ENCODE data around the gene HK1. TPM values are rescaled to one million over a fixed set of nuclear protein-coding genes. Genes with fewer than 3 reads are reported as not detected.

The HK1 gene
- total and polyA plus RNA-seq, 11 donors: 83.0 to 310 (median 227) TPM

DNA sequence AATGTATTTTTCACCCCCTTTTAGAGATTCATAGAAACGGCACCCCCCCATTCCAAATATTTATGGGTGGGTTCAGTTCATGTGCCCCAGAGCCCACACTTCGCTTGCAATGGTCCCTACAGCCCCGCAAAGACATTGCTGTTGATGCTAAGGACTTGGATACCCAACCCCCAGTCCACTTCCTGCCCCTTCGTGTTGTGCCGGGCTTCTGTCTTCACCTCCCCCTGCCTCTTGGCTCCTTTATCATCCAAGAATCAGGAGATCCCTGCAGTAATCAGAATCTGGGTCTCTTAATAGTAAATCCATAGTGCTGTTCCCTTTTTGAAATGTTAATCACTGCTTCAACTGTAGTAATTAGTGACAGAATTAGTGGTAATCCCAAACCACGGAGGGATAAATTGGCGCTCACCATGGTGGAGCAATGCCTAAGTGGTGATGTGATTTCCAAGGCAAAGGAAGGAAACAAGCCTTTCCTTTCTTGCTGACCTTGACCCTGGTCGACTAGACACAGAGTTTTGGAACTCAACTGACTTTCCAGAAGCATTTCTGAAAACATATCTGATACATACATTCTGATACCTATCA, 67.7 kb downstream of the HK1 start:
- Histone ChIP-seq H3K4me1 (peaks cover 14 to 73% (median 50%) of the 10 kb centered on the region in 12 donors), H3K27ac (peak overlapping the region in 10 of 12 donors; percentile 12 to 84 (median 46)), H3K36me3 (peaks cover 0 to 42% (median 22%) of the 10 kb centered on the region in 9 donors), H3K27me3 (no peaks in the 10 kb centered on the region), H3K9me3 (no peaks in the 10 kb centered on the region), H3K4me3 (no peak overlapping the region)
- DNase-seq (no peak), ATAC-seq (peak in 1 of 4 donors; percentile 35)
- intact Hi-C loops (cut with DNase I): no loop called here
- WGBS, 4 donors: 39 to 52% (median 48%) methylated on average over 8 of the region's 8 CpGs
- no peak for TF ChIP-seq POLR2A (IDR thresholded peaks at IDR 0.05)
- TF ChIP-seq, protein P1, sequence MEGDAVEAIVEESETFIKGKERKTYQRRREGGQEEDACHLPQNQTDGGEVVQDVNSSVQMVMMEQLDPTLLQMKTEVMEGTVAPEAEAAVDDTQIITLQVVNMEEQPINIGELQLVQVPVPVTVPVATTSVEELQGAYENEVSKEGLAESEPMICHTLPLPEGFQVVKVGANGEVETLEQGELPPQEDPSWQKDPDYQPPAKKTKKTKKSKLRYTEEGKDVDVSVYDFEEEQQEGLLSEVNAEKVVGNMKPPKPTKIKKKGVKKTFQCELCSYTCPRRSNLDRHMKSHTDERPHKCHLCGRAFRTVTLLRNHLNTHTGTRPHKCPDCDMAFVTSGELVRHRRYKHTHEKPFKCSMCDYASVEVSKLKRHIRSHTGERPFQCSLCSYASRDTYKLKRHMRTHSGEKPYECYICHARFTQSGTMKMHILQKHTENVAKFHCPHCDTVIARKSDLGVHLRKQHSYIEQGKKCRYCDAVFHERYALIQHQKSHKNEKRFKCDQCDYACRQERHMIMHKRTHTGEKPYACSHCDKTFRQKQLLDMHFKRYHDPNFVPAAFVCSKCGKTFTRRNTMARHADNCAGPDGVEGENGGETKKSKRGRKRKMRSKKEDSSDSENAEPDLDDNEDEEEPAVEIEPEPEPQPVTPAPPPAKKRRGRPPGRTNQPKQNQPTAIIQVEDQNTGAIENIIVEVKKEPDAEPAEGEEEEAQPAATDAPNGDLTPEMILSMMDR (IDR thresholded peaks at IDR 0.05): no peak

DNA sequence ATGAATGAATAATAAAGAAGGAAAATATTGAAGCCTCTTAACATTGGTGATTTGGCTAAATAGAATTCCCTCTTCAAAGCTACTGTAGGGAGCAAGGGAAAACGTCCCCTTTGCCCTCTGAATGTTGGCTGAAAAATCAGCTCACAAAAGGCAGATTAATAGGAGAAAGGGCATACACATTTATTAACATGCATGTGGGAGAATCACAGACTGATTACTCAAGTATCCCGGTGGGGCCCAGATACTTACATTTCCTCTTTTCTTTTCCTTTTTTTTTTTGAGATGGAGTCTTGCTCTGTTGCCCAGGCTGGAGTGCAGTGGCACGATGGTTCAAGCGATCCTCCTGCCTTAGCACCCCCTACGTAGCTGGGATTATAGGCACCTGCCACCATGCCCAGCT, 68.5 kb downstream of the HK1 start:
- no peak for ATAC-seq
- Histone ChIP-seq H3K4me3 (no peak overlapping the region), H3K9me3 (no peaks in the 10 kb centered on the region), H3K27ac (peak overlapping the region in 6 of 12 donors; percentile 12 to 84 (median 54)), H3K36me3 (peaks cover 0 to 42% (median 22%) of the 10 kb centered on the region in 9 donors), H3K27me3 (no peaks in the 10 kb centered on the region), H3K4me1 (peaks cover 14 to 67% (median 46%) of the 10 kb centered on the region in 12 donors)
- TF ChIP-seq, protein P1 (IDR thresholded peaks at IDR 0.05): no peak
- no peak for TF ChIP-seq POLR2A (IDR thresholded peaks at IDR 0.05)
- intact Hi-C loops (cut with DNase I): no loop called here
- DNase-seq: no peak
- 74 to 84% (median 75%) methylated on average over 5 of the region's 5 CpGs for WGBS, 4 donors

DNA sequence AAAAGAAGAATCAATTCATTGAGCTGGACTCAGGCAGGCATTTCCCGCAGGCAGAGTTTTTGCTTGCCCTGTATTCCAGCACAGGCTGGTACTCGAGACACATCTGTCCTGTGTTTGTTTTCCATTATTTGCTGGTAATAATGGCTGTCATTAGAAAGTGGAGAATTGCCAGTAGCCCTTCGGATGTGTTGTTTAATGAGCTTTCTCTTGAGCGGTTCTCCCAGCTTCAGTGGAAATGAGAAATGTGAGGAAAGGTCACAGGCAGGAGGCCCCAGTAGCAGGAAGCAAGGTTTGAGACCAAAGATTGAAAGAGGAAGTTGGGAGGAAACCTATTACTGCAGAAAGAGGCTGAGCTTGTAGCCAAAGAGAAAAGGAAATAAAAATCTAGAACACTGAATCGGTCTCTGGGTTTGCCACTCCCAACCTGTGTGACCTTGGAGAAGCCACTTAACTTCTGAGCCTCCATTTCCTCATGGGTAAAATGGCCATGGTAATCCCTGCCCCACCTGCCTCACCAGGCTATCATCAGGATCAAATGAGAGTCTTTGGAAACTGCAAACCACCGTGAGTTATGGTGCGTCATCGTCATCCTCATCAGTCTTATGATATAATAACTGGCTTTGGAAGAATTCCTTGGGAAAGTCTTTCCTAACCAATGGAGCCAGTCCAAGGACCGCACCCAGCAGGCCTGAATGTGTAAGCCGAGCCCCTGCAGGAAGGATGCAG, 70.7 kb downstream of the HK1 start:
- Histone ChIP-seq H3K9me3 (no peaks in the 10 kb centered on the region), H3K4me3 (no peak overlapping the region), H3K27me3 (no peaks in the 10 kb centered on the region), H3K4me1 (peaks cover 14 to 78% (median 44%) of the 10 kb centered on the region in 12 donors), H3K36me3 (peaks cover 0 to 39% (median 17%) of the 10 kb centered on the region in 9 donors), H3K27ac (peak overlapping the region in 8 of 12 donors; percentile 13 to 84 (median 40))
- WGBS, 4 donors: 53 to 60% (median 58%) methylated on average over 10 of the region's 10 CpGs
- ATAC-seq: peak in 3 of 4 donors; percentile 58 to 74 (median 58)
- peak in 2 of 5 donors; percentile 64 to 73 for DNase-seq
- intact Hi-C loops (cut with DNase I): no loop called here
- TF ChIP-seq, protein P1 (IDR thresholded peaks at IDR 0.05): no peak
- no peak for TF ChIP-seq POLR2A (IDR thresholded peaks at IDR 0.05)

DNA sequence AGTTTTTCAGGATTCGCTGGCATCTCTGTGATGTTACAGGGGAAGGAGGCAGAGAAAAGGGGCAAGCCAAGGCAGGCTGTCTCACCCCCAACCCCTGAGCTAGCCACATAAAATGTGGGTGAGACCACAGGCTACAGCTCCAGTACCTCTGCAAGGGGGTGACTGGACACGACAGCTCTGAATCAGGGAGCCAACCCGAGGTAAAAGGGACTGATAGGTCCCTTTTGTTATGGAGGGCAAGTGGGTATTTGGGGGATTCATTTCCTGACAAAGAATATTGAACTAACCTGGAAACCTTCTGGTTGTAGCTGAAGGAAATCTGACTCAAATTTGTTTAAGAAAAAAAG, 71.2 kb downstream of the HK1 start:
- peak overlapping the region in 4 of 12 donors; percentile 13 to 84 (median 36) for H3K27ac ChIP-seq
- peaks cover 14 to 73% (median 41%) of the 10 kb centered on the region in 12 donors for H3K4me1 ChIP-seq
- ATAC-seq (peak in 1 of 4 donors; percentile 3), DNase-seq (no peak)
- H3K4me3 ChIP-seq: no peak overlapping the region
- peaks cover 0 to 36% (median 14%) of the 10 kb centered on the region in 9 donors for H3K36me3 ChIP-seq
- intact Hi-C loops (cut with DNase I): no loop called here
- H3K9me3 ChIP-seq: no peaks in the 10 kb centered on the region
- 67 to 78% (median 73%) methylated on average over 3 of the region's 3 CpGs for WGBS, 4 donors
- no peak for TF ChIP-seq POLR2A (IDR thresholded peaks at IDR 0.05)
- TF ChIP-seq, protein P1 (IDR thresholded peaks at IDR 0.05): no peak
- no peaks in the 10 kb centered on the region for H3K27me3 ChIP-seq
